Measurements from ENCODE around the gene RACK1. TPM values are rescaled to one million over a fixed set of nuclear protein-coding genes. Genes with fewer than 3 reads are reported as not detected.

The RACK1 gene
- total and polyA plus RNA-seq, 2 of the 13 experiments (the other 11 are each of a cell fraction or from before 2014, with no cell fraction given) = 2,514 to 6,141 TPM

- TF ChIP-seq ZNF407 (CRISPR knock-in tag; IDR thresholded peaks at IDR 0.05; ENCODE audit: not compliant biosample characterization) (no peak), ZNF232 (CRISPR knock-in tag; IDR thresholded peaks at IDR 0.05; ENCODE audit: borderline replicate concordance) (peak; percentile 60; the same call in 1 of the 2 replicates), HDAC6 (IDR thresholded peaks at IDR 0.05; ENCODE audit: low read depth, low read length) (no peak), MIER2 (CRISPR knock-in tag; IDR thresholded peaks at IDR 0.05) (no peak), ZMYM4 (CRISPR knock-in tag; IDR thresholded peaks at IDR 0.05) (peak; percentile 35), JUNB (CRISPR knock-in tag; IDR thresholded peaks at IDR 0.05; ENCODE audit: borderline replicate concordance) (no peak; the same call in 1 of the 2 replicates), ZFAT (CRISPR knock-in tag; conservative IDR thresholded peaks at IDR 0.05) (peak; percentile 46; the same call in 1 of the 2 replicates), SMAD1 (CRISPR knock-in tag; IDR thresholded peaks at IDR 0.05; ENCODE audit: borderline replicate concordance, low read depth) (no peak), ZSCAN30 (CRISPR knock-in tag; IDR thresholded peaks at IDR 0.05) (peak; percentile 87; the same call in 1 of the 2 replicates), ZGPAT (CRISPR knock-in tag; IDR thresholded peaks at IDR 0.05) (peak; percentile 71; the same call in 1 of the 2 replicates), SOX13 (IDR thresholded peaks at IDR 0.05) (no peak), SOX13 (CRISPR knock-in tag; conservative IDR thresholded peaks at IDR 0.05 in 1 of 2, IDR thresholded peaks at IDR 0.05 in 1 of 2) (peak in 1 of 2 experiments; percentile 27; a peak in 1 of 4 replicates), MAF1 (CRISPR knock-in tag; IDR thresholded peaks at IDR 0.05; ENCODE audit: borderline replicate concordance) (peak; percentile 99), REPIN1 (CRISPR knock-in tag; IDR thresholded peaks at IDR 0.05; ENCODE audit: borderline replicate concordance, low read depth) (peak; percentile 91), ZFP1 (CRISPR knock-in tag; IDR thresholded peaks at IDR 0.05) (0 out of 2 replicates have a peak, but pooled peaks have one; percentile 57), HDAC1 (CRISPR knock-in tag; IDR thresholded peaks at IDR 0.05) (peak; percentile 55; the same call in 1 of the 2 replicates), MLX (CRISPR knock-in tag; IDR thresholded peaks at IDR 0.05) (peak; percentile 51; the same call in 1 of the 2 replicates), PHF5A (CRISPR knock-in tag; IDR thresholded peaks at IDR 0.05; ENCODE audit: low read depth, unreplicated experiment) (no peak), TAF15 (IDR thresholded peaks at IDR 0.05; ENCODE audit: low read depth, low read length, poor library complexity, severe bottlenecking) (no peak)
These were observed 52.0 kb downstream of the RACK1 start (continued) for GRCh38 chr5:181191526-181192336.

Measured in HepG2 (cell line).